A549 (cell line): Measurements from ENCODE around the gene TUBA1C.

Experiments
- CTCF ChIP-seq: fragments of >200 bp; sonication (Bioruptor Twin); formaldehyde crosslinking; IDR thresholded peaks from 3 replicates; pipeline ENCODE4 v1.5.1; 2016
- ESRRA ChIP-seq: fragments of 150-350 bp; IDR thresholded peaks from 2 replicates; pipeline ENCODE4 v1.6.1; 2014; ENCODE audit warnings: mild to moderate bottlenecking, low read length, borderline replicate concordance
- FOSB ChIP-seq: fragments of 250-450 bp; sonication (Bioruptor Pico); IDR thresholded peaks from 2 replicates; pipeline ENCODE4 v1.5.0; 2020; ENCODE audit warnings: mild to moderate bottlenecking, moderate library complexity
- HDAC2 ChIP-seq: fragments of 200-600 bp; sonication (generic); IDR thresholded peaks from 2 replicates; pipeline ENCODE4 v1.6.1; 2016
- KDM5A ChIP-seq: fragments of 200-600 bp; sonication (generic); IDR thresholded peaks from 2 replicates; pipeline ENCODE4 v1.6.1; 2016; ENCODE audit warnings: antibody characterized with exemption, mild to moderate bottlenecking
- SREBF2 ChIP-seq: fragments of 450-650 bp; IDR thresholded peaks from 2 replicates; pipeline ENCODE4 v1.6.1; 2014; ENCODE audit warnings: mild to moderate bottlenecking, moderate library complexity
- TF ChIP-seq, protein P1 (sequence below): IDR thresholded peaks from 2 replicates; pipeline ENCODE4 v1.6.1; 2012

DNA sequence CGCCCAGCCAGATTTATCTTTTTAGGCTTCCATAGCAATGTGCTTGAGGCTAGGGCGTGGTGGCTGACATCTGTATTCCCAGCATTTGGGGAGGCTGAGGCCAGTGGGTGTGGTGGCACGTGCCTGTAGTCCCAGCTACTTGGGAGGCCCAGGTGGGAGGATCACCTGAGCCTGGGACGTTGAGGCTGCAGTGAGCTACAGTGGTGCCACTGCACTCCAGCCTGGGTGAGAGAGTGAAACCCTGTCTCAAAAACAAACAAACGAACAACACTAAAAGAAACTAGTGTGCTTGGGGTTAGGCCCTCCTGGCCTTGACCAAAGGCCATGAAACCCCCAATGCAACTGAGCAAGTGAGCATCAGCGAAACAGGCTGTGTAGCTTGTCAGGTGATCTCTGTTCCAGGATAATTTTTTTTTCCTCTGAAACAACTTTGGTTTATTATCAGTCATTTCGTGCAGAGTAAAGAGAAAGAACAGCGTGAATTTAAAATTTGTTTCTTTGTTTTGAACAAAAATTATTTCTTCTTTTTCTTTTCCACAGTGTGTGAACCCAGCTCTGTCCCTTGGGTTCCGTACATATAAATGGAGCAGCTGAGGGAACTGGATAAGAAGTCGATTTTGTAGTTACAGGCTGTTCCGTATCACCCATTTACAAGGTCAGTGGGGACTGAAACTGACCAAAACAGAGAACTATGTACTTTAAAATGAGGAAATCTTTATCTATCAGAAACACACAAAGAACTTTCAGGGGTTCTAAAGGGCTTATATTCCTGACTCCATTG, 8.8 kb upstream of the TUBA1C start:
- TF ChIP-seq CTCF: no peak
- TF ChIP-seq HDAC2: no peak
- TF ChIP-seq FOSB (CRISPR knock-in tag): no peak
- TF ChIP-seq, protein P1, sequence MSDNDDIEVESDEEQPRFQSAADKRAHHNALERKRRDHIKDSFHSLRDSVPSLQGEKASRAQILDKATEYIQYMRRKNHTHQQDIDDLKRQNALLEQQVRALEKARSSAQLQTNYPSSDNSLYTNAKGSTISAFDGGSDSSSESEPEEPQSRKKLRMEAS: no peak
- TF ChIP-seq KDM5A: no peak
- no peak for TF ChIP-seq SREBF2
- no peak for TF ChIP-seq ESRRA
